Esophagus mucosa (tissue), 1 donor: Measurements from ENCODE around the gene ABL2. TPM values are rescaled to one million over a fixed set of nuclear protein-coding genes. Genes with fewer than 3 reads are reported as not detected.

Experiments
- ATAC-seq: fragments of 200-7000 bp; cut with Tn5 transposase; one replicate; pipeline ENCODE4 v1.9.1; 2020
- total RNA-seq: library from RNA; stranded (reverse); gene quantifications from one replicate; pipeline ENCODE4 v1.2.4, GENCODE V29; 2023
- donor health status: DM: yes; HTN: yes; CAD: no.

The ABL2 gene
- total RNA-seq, 1 donor from 2014 or later, result 6.2 TPM

- ATAC-seq, result no peak
Measured at GRCh38 chr1:179090923-179091322, 138.6 kb downstream of the ABL2 start.

GRCh38 chr1:179090522-179090921, 139.0 kb downstream of the ABL2 start:
- no peak for ATAC-seq

- no peak for ATAC-seq
Measured at GRCh38 chr1:179089827-179090482, 139.5 kb downstream of the ABL2 start.

- ATAC-seq, result no peak
Measured at GRCh38 chr1:179087665-179088064, 141.8 kb downstream of the ABL2 start.

- ATAC-seq, result no peak
Measured at GRCh38 chr1:179083533-179083932, 145.9 kb downstream of the ABL2 start.

- no peak for ATAC-seq
Measured at GRCh38 chr1:179082999-179083335, 146.5 kb downstream of the ABL2 start.

- peak; percentile 45 for ATAC-seq
Measured at GRCh38 chr1:179082333-179082998, 147.0 kb downstream of the ABL2 start.

GRCh38 chr1:179081687-179082332, 147.7 kb downstream of the ABL2 start, which contains the start of gene TOR3A:
TSS of gene TOR3A (plus strand) at chr1:179082070. CDS start at chr1:179082129, 59 bp downstream.
- peak; percentile 96 for ATAC-seq

GRCh38 chr1:179080866-179081686, 148.4 kb downstream of the ABL2 start:
- ATAC-seq, result no peak

- ATAC-seq, result peak; percentile 45
Measured at GRCh38 chr1:179079113-179079761, 150.2 kb downstream of the ABL2 start.

GRCh38 chr1:179077396-179077795, 152.1 kb downstream of the ABL2 start:
- no peak for ATAC-seq

- no peak for ATAC-seq
Measured at GRCh38 chr1:179066471-179066870, 163.0 kb downstream of the ABL2 start.

- ATAC-seq, result no peak
Measured at GRCh38 chr1:179061360-179062282, 167.9 kb downstream of the ABL2 start.

GRCh38 chr1:179058487-179059483, 170.7 kb downstream of the ABL2 start:
- ATAC-seq, result no peak

GRCh38 chr1:179055937-179056336, 173.5 kb downstream of the ABL2 start:
- ATAC-seq, result no peak

- ATAC-seq, result no peak
Measured at GRCh38 chr1:179053486-179053885, 176.0 kb downstream of the ABL2 start.

- no peak for ATAC-seq
Measured at GRCh38 chr1:179052776-179053175, 176.7 kb downstream of the ABL2 start.
